Fibroblast of pulmonary artery (primary cell): ENCODE measurements around the gene IL37.

Experiments
- DNase-seq: peaks from one replicate; pipeline ENCODE4 v3.0.0-alpha.2; 2010; ENCODE audit warnings: low read depth
- H3K4me3 ChIP-seq: replicated peaks from 2 replicates; pipeline ENCODE4 v1.5.1; 2011; ENCODE audit warnings: low read depth, mild to moderate bottlenecking, control low read depth, low read length, moderate library complexity
- TF ChIP-seq, protein P1 (sequence below): IDR thresholded peaks from 2 replicates; pipeline ENCODE4 v1.5.1; 2011; ENCODE audit warnings: mild to moderate bottlenecking, control low read depth, low read length, inconsistent platforms; ENCODE audit errors: missing control alignments

IL37 gene

GRCh38 chr2:112915300-112916144 lies 4.6 kb downstream of the IL37 start:
- DNase-seq = no peak
- no peak overlapping the region for H3K4me3 ChIP-seq
- TF ChIP-seq, protein P1, sequence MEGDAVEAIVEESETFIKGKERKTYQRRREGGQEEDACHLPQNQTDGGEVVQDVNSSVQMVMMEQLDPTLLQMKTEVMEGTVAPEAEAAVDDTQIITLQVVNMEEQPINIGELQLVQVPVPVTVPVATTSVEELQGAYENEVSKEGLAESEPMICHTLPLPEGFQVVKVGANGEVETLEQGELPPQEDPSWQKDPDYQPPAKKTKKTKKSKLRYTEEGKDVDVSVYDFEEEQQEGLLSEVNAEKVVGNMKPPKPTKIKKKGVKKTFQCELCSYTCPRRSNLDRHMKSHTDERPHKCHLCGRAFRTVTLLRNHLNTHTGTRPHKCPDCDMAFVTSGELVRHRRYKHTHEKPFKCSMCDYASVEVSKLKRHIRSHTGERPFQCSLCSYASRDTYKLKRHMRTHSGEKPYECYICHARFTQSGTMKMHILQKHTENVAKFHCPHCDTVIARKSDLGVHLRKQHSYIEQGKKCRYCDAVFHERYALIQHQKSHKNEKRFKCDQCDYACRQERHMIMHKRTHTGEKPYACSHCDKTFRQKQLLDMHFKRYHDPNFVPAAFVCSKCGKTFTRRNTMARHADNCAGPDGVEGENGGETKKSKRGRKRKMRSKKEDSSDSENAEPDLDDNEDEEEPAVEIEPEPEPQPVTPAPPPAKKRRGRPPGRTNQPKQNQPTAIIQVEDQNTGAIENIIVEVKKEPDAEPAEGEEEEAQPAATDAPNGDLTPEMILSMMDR = no peak

DNA sequence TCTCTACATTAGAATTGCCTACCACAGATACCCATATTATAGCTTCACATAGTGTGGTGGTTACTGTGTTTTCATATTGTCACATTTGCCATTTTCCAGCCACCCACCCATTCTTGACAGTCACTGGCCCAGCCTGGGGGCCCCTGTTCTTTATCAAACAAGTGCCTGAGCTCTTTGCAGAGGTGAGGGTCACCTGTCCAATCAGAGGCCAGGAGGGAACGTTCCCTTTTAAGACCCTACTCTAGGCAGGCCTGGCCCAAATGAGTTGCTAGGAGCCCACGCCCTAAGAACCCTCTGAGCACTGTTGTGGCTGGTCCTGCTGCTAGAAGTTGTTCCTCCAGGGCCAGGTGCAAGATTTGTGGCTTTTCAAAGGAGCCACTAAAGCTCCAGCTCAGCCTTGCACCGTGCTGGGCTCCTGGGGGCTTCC lies 5.2 kb downstream of the IL37 start:
- no peak overlapping the region for H3K4me3 ChIP-seq
- no peak for DNase-seq
- TF ChIP-seq, protein P1 = no peak

DNA sequence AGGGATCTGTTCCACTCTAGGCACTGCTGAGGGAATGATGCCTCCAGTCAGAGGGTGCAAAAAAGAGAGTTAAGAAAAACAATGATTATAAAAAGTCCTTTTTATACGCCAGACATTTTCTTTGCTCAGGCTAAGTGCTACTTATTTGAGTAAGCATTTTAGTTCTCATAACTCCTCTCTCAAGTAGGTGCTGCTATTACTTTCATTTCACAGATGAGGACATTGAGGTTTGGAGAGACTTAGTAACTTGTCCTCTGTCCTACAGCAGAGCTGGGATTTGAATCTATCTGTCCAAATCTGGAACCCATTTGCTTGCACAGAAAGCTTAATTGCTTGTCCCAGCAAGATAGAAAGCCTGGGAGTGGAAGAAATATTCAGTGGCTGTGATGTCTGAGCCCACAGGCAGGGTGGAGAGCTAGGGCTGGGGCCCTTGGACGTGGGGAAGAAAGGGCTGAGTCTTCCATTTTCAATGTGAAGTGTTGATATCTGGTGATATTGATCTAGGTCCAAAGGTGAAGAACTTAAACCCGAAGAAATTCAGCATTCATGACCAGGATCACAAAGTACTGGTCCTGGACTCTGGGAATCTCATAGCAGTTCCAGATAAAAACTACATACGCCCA lies 5.8 kb downstream of the IL37 start:
- H3K4me3 ChIP-seq = no peak overlapping the region
- DNase-seq = no peak
- TF ChIP-seq, protein P1 = no peak

- H3K4me3 ChIP-seq = no peak overlapping the region
- TF ChIP-seq, protein P1 = no peak
- DNase-seq = no peak
Measured at GRCh38 chr2:112917856-112918255, 6.9 kb downstream of the IL37 start.

DNA sequence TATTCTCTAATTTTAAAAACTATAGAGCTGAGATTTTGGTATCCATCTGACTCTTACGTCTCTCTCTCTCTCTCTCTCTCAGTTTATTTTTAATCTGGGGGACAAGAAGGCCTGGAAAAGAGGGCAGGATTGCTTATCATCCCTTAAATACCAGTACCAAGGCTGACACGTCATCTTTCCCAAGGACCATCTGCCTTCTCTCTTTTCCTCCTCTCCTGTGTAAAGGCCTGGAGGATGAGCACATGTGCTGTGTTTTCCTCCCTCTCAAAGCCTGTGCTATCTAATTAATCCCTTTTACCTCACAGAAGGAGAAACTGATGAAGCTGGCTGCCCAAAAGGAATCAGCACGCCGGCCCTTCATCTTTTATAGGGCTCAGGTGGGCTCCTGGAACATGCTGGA lies 7.3 kb downstream of the IL37 start:
- H3K4me3 ChIP-seq = no peak overlapping the region
- DNase-seq = no peak
- TF ChIP-seq, protein P1 = no peak

GRCh38 chr2:112919086-112919485 lies 8.1 kb downstream of the IL37 start:
- H3K4me3 ChIP-seq = no peak overlapping the region
- TF ChIP-seq, protein P1 = no peak
- no peak for DNase-seq
